NCI-H2107 treated with DMSO at 0.1 percent for 48 hours (cell line): ENCODE results near the gene CDC42EP5.
"Not testable (repeated sequence)": the region's sequence is repeated elsewhere in the genome, so short reads cannot be mapped to it uniquely, and the experiment has no call there.

Source experiments
- DNase-seq: peaks from one replicate; lab custom pipeline; 2025; ENCODE audit not compliant: unreplicated experiment; lab: John Stamatoyannopoulos, UW

The CDC42EP5 gene

GRCh38 chr19:54449701-54450069 lies 23.4 kb downstream of the CDC42EP5 start:
- DNase-seq: no peak

GRCh38 chr19:54448774-54449700 lies 24.1 kb downstream of the CDC42EP5 start, which contains the start of gene LENG8:
Gene LENG8 (plus strand): TSS chr19:54449199. CDS start chr19:54451345, 2,146 bp downstream.
- DNase-seq: peak; percentile 91

- no peak for DNase-seq
Measured at GRCh38 chr19:54448040-54448773, 24.9 kb downstream of the CDC42EP5 start.

- DNase-seq: not testable (repeated sequence)
Measured at GRCh38 chr19:54446349-54446748, 26.7 kb downstream of the CDC42EP5 start.

GRCh38 chr19:54444737-54445136 lies 28.4 kb downstream of the CDC42EP5 start:
- DNase-seq: no peak

GRCh38 chr19:54440641-54441040 lies 32.5 kb downstream of the CDC42EP5 start:
- no peak for DNase-seq

GRCh38 chr19:54439174-54439851 lies 33.8 kb downstream of the CDC42EP5 start:
- DNase-seq: no peak

GRCh38 chr19:54436628-54437252 lies 36.4 kb downstream of the CDC42EP5 start:
- DNase-seq: no peak

GRCh38 chr19:54436031-54436523 lies 37.0 kb downstream of the CDC42EP5 start:
- no peak for DNase-seq

GRCh38 chr19:54435551-54436016 lies 37.5 kb downstream of the CDC42EP5 start:
- no peak for DNase-seq

- DNase-seq: no peak
Measured at GRCh38 chr19:54434873-54435214, 38.3 kb downstream of the CDC42EP5 start.

GRCh38 chr19:54434112-54434872 lies 38.8 kb downstream of the CDC42EP5 start:
- peak; percentile 44 for DNase-seq

- no peak for DNase-seq
Measured at GRCh38 chr19:54433697-54434096, 39.4 kb downstream of the CDC42EP5 start.

- no peak for DNase-seq
Measured at GRCh38 chr19:54432144-54432738, 40.9 kb downstream of the CDC42EP5 start.

- peak; percentile 9 for DNase-seq
Measured at GRCh38 chr19:54431255-54431838, 41.7 kb downstream of the CDC42EP5 start.

GRCh38 chr19:54430306-54431254 lies 42.5 kb downstream of the CDC42EP5 start:
- peak; percentile 3 for DNase-seq

GRCh38 chr19:54429545-54430227 lies 43.4 kb downstream of the CDC42EP5 start:
- no peak for DNase-seq

- no peak for DNase-seq
Measured at GRCh38 chr19:54429176-54429495, 44.0 kb downstream of the CDC42EP5 start.
